Measurements from ENCODE around the gene KCNJ14.

Gene KCNJ14

GRCh38 chr19:48495396-48495795 lies 40.0 kb downstream of the KCNJ14 start:
- H3K4me3 ChIP-seq (ENCODE audit: low read length) = no peak overlapping the region
- peak; percentile 17 for DNase-seq (ENCODE audit: low read depth)

GRCh38 chr19:48496959-48497727 lies 41.8 kb downstream of the KCNJ14 start:
- TF ChIP-seq, protein P1, sequence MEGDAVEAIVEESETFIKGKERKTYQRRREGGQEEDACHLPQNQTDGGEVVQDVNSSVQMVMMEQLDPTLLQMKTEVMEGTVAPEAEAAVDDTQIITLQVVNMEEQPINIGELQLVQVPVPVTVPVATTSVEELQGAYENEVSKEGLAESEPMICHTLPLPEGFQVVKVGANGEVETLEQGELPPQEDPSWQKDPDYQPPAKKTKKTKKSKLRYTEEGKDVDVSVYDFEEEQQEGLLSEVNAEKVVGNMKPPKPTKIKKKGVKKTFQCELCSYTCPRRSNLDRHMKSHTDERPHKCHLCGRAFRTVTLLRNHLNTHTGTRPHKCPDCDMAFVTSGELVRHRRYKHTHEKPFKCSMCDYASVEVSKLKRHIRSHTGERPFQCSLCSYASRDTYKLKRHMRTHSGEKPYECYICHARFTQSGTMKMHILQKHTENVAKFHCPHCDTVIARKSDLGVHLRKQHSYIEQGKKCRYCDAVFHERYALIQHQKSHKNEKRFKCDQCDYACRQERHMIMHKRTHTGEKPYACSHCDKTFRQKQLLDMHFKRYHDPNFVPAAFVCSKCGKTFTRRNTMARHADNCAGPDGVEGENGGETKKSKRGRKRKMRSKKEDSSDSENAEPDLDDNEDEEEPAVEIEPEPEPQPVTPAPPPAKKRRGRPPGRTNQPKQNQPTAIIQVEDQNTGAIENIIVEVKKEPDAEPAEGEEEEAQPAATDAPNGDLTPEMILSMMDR (conservative IDR thresholded peaks at IDR 0.05; ENCODE audit: low read length) = no peak
- no peak for DNase-seq (ENCODE audit: low read depth)
- H3K4me3 ChIP-seq (ENCODE audit: low read length) = no peak overlapping the region

More at GRCh38 chr19:48495396-48495795, 40.0 kb downstream of the KCNJ14 start:
- TF ChIP-seq, protein P1 (conservative IDR thresholded peaks at IDR 0.05; ENCODE audit: low read length) = no peak

DNA sequence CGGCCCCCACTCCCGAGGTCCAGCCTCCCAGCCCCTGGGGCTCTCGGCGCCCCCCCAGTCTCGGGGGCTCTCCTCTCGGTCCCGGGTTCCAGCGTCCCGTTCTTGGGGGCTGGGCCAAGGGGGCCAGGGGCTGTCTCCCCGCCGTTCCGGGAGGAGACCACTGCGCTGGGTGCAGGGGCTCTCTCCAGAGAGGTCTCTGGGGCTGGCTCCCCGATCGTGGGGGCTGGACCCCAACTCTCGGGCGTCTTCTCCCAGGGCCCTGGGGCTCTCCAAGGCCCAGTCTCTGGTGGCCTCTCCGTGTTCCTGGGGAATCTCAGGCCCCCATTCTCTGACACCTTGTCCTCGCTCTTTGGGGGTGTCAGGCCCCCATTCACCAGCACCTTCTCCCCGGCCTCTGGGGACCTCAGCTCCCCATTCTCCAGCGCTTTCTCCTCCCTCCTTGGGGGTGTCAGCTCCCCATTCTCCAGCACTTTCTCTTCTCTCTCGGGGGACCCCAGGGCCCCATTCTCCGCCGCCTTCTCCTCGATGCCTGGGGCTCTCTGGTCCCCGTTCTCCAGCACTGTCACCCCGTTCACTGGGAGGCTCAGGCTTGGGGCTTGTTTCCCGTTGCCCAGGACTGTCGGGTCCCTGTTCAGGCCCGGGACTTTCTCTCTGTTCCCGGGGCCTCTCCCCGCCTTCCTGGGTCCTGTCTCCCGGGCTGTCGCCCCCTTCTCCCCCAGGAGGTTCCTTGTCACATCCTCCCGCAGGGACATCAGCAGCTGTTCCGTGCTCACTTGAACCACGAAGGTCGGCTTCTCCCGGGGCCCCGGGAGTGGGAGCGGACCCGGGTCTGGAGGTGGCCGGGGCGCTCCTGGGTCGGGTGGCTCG lies 42.6 kb downstream of the KCNJ14 start:
- no peak for DNase-seq (ENCODE audit: low read depth)
- TF ChIP-seq, protein P1 (conservative IDR thresholded peaks at IDR 0.05; ENCODE audit: low read length) = no peak
- H3K4me3 ChIP-seq (ENCODE audit: low read length) = no peak overlapping the region

- no peak for DNase-seq (ENCODE audit: low read depth)
- TF ChIP-seq, protein P1 (conservative IDR thresholded peaks at IDR 0.05; ENCODE audit: low read length) = no peak
- H3K4me3 ChIP-seq (ENCODE audit: low read length) = no peak overlapping the region
These were observed 43.4 kb downstream of the KCNJ14 start for GRCh38 chr19:48498595-48499311.

DNA sequence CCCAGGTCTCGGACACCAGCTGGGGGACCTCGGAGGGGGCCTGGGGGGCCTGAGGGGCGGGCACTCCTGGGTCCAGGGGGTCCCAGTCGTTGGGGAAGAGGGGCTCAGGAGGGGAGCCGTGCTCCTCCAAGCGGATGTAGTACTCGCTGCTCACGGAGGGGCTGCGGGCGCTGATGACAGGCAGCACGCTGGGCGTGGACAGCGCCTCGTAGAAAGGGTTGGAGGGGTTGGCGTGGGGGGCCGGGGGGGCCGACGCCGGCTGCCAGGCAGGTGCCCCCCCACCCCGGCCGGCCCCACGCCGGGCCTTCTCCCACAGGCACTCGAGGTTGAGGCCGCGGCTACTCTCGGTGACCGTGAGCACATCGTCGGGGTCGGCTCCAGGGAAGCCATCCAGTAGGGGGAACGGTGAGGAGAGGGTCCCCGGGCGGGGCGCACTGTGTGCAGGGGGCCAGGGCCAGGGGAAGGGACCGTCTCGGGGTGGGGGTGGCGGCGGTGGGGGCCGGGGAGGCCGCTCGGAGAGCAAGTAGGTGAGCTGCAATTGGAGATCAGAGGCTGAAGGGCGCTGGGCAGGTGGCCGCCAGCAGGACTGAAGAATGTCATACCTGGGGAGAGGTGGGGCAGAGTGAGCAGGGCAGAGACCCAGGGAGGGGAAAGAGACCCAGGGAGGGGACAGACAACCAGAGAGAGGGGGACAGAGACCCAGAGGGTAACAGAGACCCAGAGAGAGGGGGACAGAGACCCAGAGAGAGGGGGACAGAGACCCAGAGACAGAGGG lies 44.1 kb downstream of the KCNJ14 start:
- no peak overlapping the region for H3K4me3 ChIP-seq (ENCODE audit: low read length)
- TF ChIP-seq, protein P1 (conservative IDR thresholded peaks at IDR 0.05; ENCODE audit: low read length) = no peak

GRCh38 chr19:48500830-48501493 lies 45.6 kb downstream of the KCNJ14 start:
- TF ChIP-seq, protein P1 (conservative IDR thresholded peaks at IDR 0.05; ENCODE audit: low read length) = no peak
- DNase-seq (ENCODE audit: low read depth) = no peak
- no peak overlapping the region for H3K4me3 ChIP-seq (ENCODE audit: low read length)

More for the DNA sequence above, 44.1 kb downstream of the KCNJ14 start:
- DNase-seq (ENCODE audit: low read depth) = no peak

All from AG10803 (cell line).